Smooth muscle cell (in vitro differentiated cells): ENCODE measurements around the gene CBLN3. TPM values are rescaled to one million over a fixed set of nuclear protein-coding genes. Genes with fewer than 3 reads are reported as not detected.

Source experiments
- DNase-seq: peaks from one replicate; lab custom pipeline; 2025; ENCODE audit not compliant: unreplicated experiment; lab: John Stamatoyannopoulos, UW
- H2AFZ ChIP-seq: fragments of 200-600 bp; sonication (generic); 2 replicates; pipeline ENCODE4 v1.6.0; 2016; ENCODE audit warnings: antibody characterized with exemption, low read depth, mild to moderate bottlenecking
- H3F3A ChIP-seq: fragments of 200-600 bp; sonication (generic); 2 replicates; pipeline ENCODE4 v1.6.0; 2017; ENCODE audit warnings: antibody characterized with exemption, low read depth
- H3K27ac ChIP-seq: fragments of 200-600 bp; sonication (generic); 2 replicates; pipeline ENCODE4 v1.5.1; 2016; ENCODE audit warnings: low read depth, mild to moderate bottlenecking
- H3K27me3 ChIP-seq: fragments of 200-600 bp; sonication (generic); 2 replicates; pipeline ENCODE4 v1.6.1; 2016; ENCODE audit warnings: low read depth, mild to moderate bottlenecking
- H3K36me3 ChIP-seq: fragments of 200-600 bp; sonication (generic); 2 replicates; pipeline ENCODE4 v1.5.1; 2016; ENCODE audit warnings: low read depth
- H3K4me1 ChIP-seq: fragments of 200-600 bp; sonication (generic); 2 replicates; pipeline ENCODE4 v1.5.1; 2016; ENCODE audit warnings: low read depth
- H3K4me2 ChIP-seq: fragments of 200-600 bp; sonication (generic); 2 replicates; pipeline ENCODE4 v1.6.0; 2016; ENCODE audit warnings: mild to moderate bottlenecking
- H3K4me3 ChIP-seq: fragments of 200-600 bp; sonication (generic); 2 replicates; pipeline ENCODE4 v1.5.1; 2016; ENCODE audit warnings: mild to moderate bottlenecking
- H3K79me2 ChIP-seq: fragments of 200-600 bp; sonication (generic); 2 replicates; pipeline ENCODE4 v1.6.0; 2016; ENCODE audit warnings: low read depth, mild to moderate bottlenecking
- H3K9ac ChIP-seq: fragments of 200-600 bp; sonication (generic); 2 replicates; pipeline ENCODE4 v1.6.0; 2016; ENCODE audit warnings: low read depth
- H3K9me3 ChIP-seq: fragments of 200-600 bp; sonication (generic); replicated peaks from 2 replicates; pipeline ENCODE4 v1.5.1; 2016; ENCODE audit warnings: low read depth
- H4K20me1 ChIP-seq: fragments of 200-600 bp; sonication (generic); 2 replicates; pipeline ENCODE4 v1.6.0; 2016; ENCODE audit warnings: low read depth
- CTCF ChIP-seq: fragments of 200-600 bp; sonication (generic); IDR thresholded peaks from 2 replicates; pipeline ENCODE4 v1.5.1; 2017; ENCODE audit warnings: borderline replicate concordance, mild to moderate bottlenecking, antibody characterized with exemption; ENCODE audit not compliant: insufficient read depth, poor library complexity, severe bottlenecking
- WGBS: methylation state at CpG from one replicate; pipeline ENCODE4 v1.1.7; 2016; ENCODE audit warnings: low lambda C conversion rate; 5-methylcytosine and 5-hydroxymethylcytosine counted together
- polyA plus RNA-seq: library from polyadenylated mRNA; unstranded; fragments of >200 nt; fragmentation: Nextera tagmentation; extraction: Ambion mirVana; gene quantifications from 2 replicates; pipeline ENCODE4 v1.2.1, GENCODE V29; 2016
- total RNA-seq: library from RNA; depleted of rRNA; stranded (reverse); fragments of >200 nt; gene quantifications from 2 replicates; pipeline ENCODE4 v1.2.3, GENCODE V29; 2014

The CBLN3 gene
- total and polyA plus RNA-seq, 2 experiments from 2014 or later, result 1.1 to 1.6 TPM

- 78% methylated on average over 16 of the region's 16 CpGs for WGBS
- DNase-seq, result no peak
These were observed 17.8 kb downstream of the CBLN3 start for GRCh38 chr14:24411443-24412389.

GRCh38 chr14:24409956-24410355 is 19.5 kb downstream of the CBLN3 start:
- no peak for TF ChIP-seq CTCF
- H3K27me3 ChIP-seq, result no peaks in the 10 kb centered on the region
- 99% methylated on average over 10 of the region's 10 CpGs for WGBS
- no peak overlapping the region for H2AFZ ChIP-seq
- no peak overlapping the region for H3K4me3 ChIP-seq
- peaks cover 24% of the 10 kb centered on the region for H4K20me1 ChIP-seq
- peaks cover 11% of the 10 kb centered on the region for H3K79me2 ChIP-seq
- DNase-seq, result no peak
- no peaks in the 10 kb centered on the region for H3K9me3 ChIP-seq
- H3K36me3 ChIP-seq, result no peaks in the 10 kb centered on the region
- H3K4me2 ChIP-seq, result no peak overlapping the region
- H3F3A ChIP-seq, result no peaks in the 10 kb centered on the region
- no peaks in the 10 kb centered on the region for H3K4me1 ChIP-seq
- no peak overlapping the region for H3K27ac ChIP-seq
- H3K9ac ChIP-seq, result no peak overlapping the region

More at GRCh38 chr14:24411443-24412389, 17.8 kb downstream of the CBLN3 start:
- no peak overlapping the region for H3K27ac ChIP-seq
- peaks cover 6% of the 10 kb centered on the region for H3F3A ChIP-seq
- no peak overlapping the region for H3K9ac ChIP-seq
- H3K4me2 ChIP-seq, result no peak overlapping the region
- H3K36me3 ChIP-seq, result no peaks in the 10 kb centered on the region
- H2AFZ ChIP-seq, result no peak overlapping the region
- no peaks in the 10 kb centered on the region for H3K79me2 ChIP-seq
- TF ChIP-seq CTCF, result peak; percentile 43
- no peaks in the 10 kb centered on the region for H3K4me1 ChIP-seq
- H3K4me3 ChIP-seq, result no peak overlapping the region
- H4K20me1 ChIP-seq, result peaks cover 12% of the 10 kb centered on the region
- H3K27me3 ChIP-seq, result no peaks in the 10 kb centered on the region
- H3K9me3 ChIP-seq, result no peaks in the 10 kb centered on the region

- DNase-seq, result no peak
- Histone ChIP-seq H3K9me3 (no peaks in the 10 kb centered on the region), H3K79me2 (peaks cover 17% of the 10 kb centered on the region), H3K9ac (no peak overlapping the region), H3K4me2 (no peak overlapping the region), H3K4me1 (no peaks in the 10 kb centered on the region), H2AFZ (no peak overlapping the region), H3F3A (no peaks in the 10 kb centered on the region), H3K27me3 (no peaks in the 10 kb centered on the region), H3K36me3 (no peaks in the 10 kb centered on the region), H3K4me3 (no peak overlapping the region), H3K27ac (no peak overlapping the region), H4K20me1 (peaks cover 31% of the 10 kb centered on the region)
- WGBS, result 88% methylated on average over 6 of the region's 6 CpGs
- no peak for TF ChIP-seq CTCF
These were observed 20.3 kb downstream of the CBLN3 start for GRCh38 chr14:24409192-24409591.

- Histone ChIP-seq H3K4me2 (no peak overlapping the region), H3K27me3 (no peaks in the 10 kb centered on the region), H4K20me1 (peaks cover 35% of the 10 kb centered on the region), H3K9me3 (no peaks in the 10 kb centered on the region), H3K36me3 (no peaks in the 10 kb centered on the region), H3K27ac (no peak overlapping the region), H3K4me1 (no peaks in the 10 kb centered on the region), H3F3A (no peaks in the 10 kb centered on the region), H3K9ac (no peak overlapping the region), H3K79me2 (peaks cover 21% of the 10 kb centered on the region), H3K4me3 (no peak overlapping the region), H2AFZ (no peak overlapping the region)
- no peak for TF ChIP-seq CTCF
- no peak for DNase-seq
- WGBS, result 96% methylated on average over 3 of the region's 3 CpGs
These were observed 20.7 kb downstream of the CBLN3 start for GRCh38 chr14:24408764-24409163.
